Stomach smooth muscle (tissue), 2 donors: ENCODE results near the gene SACM1L.

Experiments
- H3K27ac ChIP-seq: one replicate; pipeline ENCODE4 v1.7.0; 2013; ENCODE audit warnings: mild to moderate bottlenecking, low read length, inconsistent platforms
- H3K27me3 ChIP-seq, 2 donors: one replicate each; pipeline ENCODE4 v1.7.0; 2013; ENCODE audit warnings: low read length in 2 of 2; ENCODE audit not compliant: insufficient read depth in 2 of 2, control insufficient read depth in 1 of 2
- H3K36me3 ChIP-seq, 2 donors: one replicate each; pipeline ENCODE4 v1.7.0; 2013; ENCODE audit warnings: low read length in 2 of 2; ENCODE audit not compliant: control insufficient read depth in 2 of 2, insufficient read depth in 2 of 2
- H3K4me1 ChIP-seq: one replicate; pipeline ENCODE4 v1.7.0; 2013; ENCODE audit warnings: low read length; ENCODE audit not compliant: control insufficient read depth, insufficient read depth
- H3K4me3 ChIP-seq, 2 donors: one replicate each; pipeline ENCODE4 v1.7.0; 2013; ENCODE audit warnings: low read length in 2 of 2
- H3K9ac ChIP-seq, 2 donors: one replicate each; pipeline ENCODE4 v1.7.0; 2013; ENCODE audit warnings: low read length in 2 of 2, mild to moderate bottlenecking in 1 of 2
- H3K9me3 ChIP-seq, 2 donors: one replicate each; pipeline ENCODE4 v1.7.0; 2013; ENCODE audit warnings: low read length in 2 of 2; ENCODE audit not compliant: control insufficient read depth in 2 of 2
- donor health status: healthy.
- donor health status: Pancreatic carcinoma.

The SACM1L gene

GRCh38 chr3:45771831-45772230 is 82.6 kb downstream of the SACM1L start:
- peaks cover 4 to 8% of the 10 kb centered on the region in 2 donors for H3K27me3 ChIP-seq
- H3K27ac ChIP-seq = no peak overlapping the region
- no peak overlapping the region for H3K4me3 ChIP-seq
- H3K36me3 ChIP-seq = no peaks in the 10 kb centered on the region
- no peaks in the 10 kb centered on the region for H3K4me1 ChIP-seq
- H3K9me3 ChIP-seq = no peaks in the 10 kb centered on the region
- H3K9ac ChIP-seq = no peak overlapping the region

DNA sequence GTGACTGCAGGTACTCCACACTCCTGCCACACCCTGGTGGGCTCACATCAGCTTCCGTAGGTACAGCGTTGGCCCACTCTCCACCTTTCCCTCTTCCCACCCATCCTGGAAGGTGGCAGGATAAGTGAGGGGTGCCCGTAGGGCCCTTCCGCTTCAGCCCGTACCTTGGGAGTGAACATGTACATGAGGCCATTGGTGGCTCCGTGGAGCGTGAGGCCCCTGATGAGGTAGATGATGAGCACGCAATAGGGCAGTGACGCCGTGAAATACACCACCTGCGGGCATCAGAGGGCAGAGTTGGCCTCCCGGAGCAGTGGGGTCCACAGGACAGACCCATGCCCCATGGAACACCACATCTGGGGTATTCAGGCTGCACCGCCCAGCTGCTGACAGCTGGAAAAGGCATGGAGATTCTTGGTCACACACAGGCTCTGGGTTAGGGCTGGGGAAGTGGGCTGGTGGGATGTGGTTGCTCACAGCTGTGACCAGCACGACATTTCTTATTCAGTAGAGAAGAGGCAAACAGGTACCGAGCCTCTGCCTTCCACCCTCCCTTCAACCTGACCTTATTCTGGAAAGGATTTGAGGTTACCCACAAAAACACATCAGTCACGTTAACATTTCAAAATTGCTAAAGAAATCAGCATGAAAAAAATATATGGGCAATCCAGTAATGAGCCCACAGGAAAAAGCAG is 83.3 kb downstream of the SACM1L start:
- Histone ChIP-seq H3K4me3 (no peak overlapping the region), H3K27ac (no peak overlapping the region), H3K9ac (no peak overlapping the region), H3K36me3 (no peaks in the 10 kb centered on the region), H3K27me3 (peaks cover 4 to 10% of the 10 kb centered on the region in 2 donors), H3K9me3 (no peaks in the 10 kb centered on the region), H3K4me1 (no peaks in the 10 kb centered on the region)

GRCh38 chr3:45773072-45773471 is 83.9 kb downstream of the SACM1L start:
- H3K4me3 ChIP-seq = no peak overlapping the region
- no peaks in the 10 kb centered on the region for H3K36me3 ChIP-seq
- H3K9ac ChIP-seq = no peak overlapping the region
- H3K4me1 ChIP-seq = no peaks in the 10 kb centered on the region
- peaks cover 4 to 10% of the 10 kb centered on the region in 2 donors for H3K27me3 ChIP-seq
- H3K27ac ChIP-seq = no peak overlapping the region
- H3K9me3 ChIP-seq = no peaks in the 10 kb centered on the region

DNA sequence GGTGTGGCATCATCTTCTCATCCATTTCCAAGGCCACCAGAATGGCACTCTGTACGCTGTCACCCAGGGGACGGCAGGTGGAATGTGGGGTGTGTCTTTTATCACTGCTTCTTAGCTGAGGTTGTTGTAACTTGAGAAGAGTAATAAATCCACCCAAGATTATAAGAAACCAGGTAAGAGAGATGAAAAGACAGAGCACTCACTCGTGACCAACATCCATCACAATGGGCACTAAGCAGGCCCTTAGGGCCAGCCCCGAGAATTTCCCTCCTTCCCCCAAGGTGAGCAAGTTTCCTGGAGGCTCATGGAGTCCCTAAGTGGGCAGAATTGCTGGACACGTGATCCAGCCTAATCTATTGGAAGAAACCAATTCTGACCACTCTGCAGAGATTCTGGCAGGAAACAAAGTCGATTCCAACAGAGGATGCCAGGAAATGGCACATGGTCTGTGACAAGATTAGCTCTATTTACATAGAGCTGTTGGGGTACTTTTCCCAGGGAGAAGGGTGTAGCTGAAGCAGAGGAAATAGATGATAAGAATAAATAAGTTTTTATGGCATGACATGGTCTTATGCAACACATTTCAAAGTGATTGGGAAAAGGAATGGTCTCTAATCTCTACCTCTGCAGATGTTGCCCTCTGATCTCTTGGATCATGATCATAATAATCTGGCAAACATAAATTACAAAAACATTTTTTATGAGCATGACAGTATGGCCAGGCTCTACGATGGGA is 84.7 kb downstream of the SACM1L start:
- no peaks in the 10 kb centered on the region for H3K36me3 ChIP-seq
- H3K9ac ChIP-seq = no peak overlapping the region
- peaks cover 4 to 10% of the 10 kb centered on the region in 2 donors for H3K27me3 ChIP-seq
- no peak overlapping the region for H3K27ac ChIP-seq
- no peak overlapping the region for H3K4me3 ChIP-seq
- no peaks in the 10 kb centered on the region for H3K4me1 ChIP-seq
- H3K9me3 ChIP-seq = no peaks in the 10 kb centered on the region

- Histone ChIP-seq H3K9me3 (no peaks in the 10 kb centered on the region), H3K36me3 (no peaks in the 10 kb centered on the region), H3K27ac (no peak overlapping the region), H3K27me3 (peaks cover 4 to 10% of the 10 kb centered on the region in 2 donors), H3K4me1 (no peaks in the 10 kb centered on the region), H3K4me3 (no peak overlapping the region), H3K9ac (no peak overlapping the region)
Observed at GRCh38 chr3:45774581-45775521, 85.7 kb downstream of the SACM1L start.

DNA sequence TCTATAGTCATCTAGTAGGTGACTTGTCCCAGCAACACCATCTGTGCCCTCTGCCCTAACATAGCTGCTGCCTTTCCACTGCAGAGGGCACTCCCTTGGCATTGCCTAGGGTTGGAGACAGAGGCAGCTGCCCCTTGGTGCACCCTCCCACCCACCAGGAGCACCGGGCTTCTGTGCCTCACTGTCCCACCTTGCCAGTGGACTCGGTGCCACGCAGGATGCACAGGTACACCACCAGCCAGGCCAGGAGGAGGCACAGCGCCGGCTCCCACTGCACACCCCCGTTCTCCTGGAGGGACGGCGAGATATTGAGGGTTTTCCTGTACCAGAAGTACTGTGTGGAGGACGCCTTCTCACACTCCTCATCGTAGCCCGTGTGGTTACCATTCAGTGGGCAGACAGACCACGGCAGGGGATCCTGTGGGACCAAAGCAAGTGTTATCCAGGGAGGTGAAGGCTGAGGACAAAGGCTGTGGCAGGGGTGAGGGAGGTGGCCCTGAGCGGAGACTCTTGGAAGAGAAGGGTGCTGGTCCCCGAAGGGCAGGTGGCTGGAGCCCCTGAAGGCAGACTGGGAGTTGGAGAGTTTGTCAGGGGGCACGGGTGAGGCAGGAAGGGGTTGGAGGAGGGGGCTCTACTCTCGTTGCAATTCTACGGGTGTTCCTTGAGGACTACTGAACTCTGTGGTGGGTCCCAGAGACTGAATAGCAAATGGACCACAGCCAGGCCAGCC is 86.5 kb downstream of the SACM1L start:
- Histone ChIP-seq H3K4me3 (no peak overlapping the region), H3K4me1 (no peaks in the 10 kb centered on the region), H3K27me3 (peaks cover 4 to 10% of the 10 kb centered on the region in 2 donors), H3K27ac (no peak overlapping the region), H3K9me3 (no peaks in the 10 kb centered on the region), H3K9ac (no peak overlapping the region), H3K36me3 (no peaks in the 10 kb centered on the region)

DNA sequence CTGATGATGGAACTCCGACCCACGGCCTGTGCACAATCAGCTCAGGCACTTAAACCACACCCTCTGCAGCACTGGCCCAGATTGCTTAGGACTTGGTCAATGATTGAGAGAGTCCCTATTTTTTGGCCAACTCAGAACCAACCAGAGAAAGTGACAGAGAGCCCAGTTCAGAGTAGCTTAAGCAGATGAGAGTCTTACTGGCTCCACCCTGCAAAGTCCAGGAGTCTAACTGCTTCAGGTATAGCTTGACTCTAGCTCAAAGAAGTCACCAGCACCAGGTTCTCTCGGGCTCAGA is 87.1 kb downstream of the SACM1L start:
- H3K4me3 ChIP-seq = no peak overlapping the region
- H3K9me3 ChIP-seq = no peaks in the 10 kb centered on the region
- H3K27me3 ChIP-seq = peaks cover 4 to 10% of the 10 kb centered on the region in 2 donors
- H3K4me1 ChIP-seq = no peaks in the 10 kb centered on the region
- H3K9ac ChIP-seq = no peak overlapping the region
- no peaks in the 10 kb centered on the region for H3K36me3 ChIP-seq
- H3K27ac ChIP-seq = no peak overlapping the region

DNA sequence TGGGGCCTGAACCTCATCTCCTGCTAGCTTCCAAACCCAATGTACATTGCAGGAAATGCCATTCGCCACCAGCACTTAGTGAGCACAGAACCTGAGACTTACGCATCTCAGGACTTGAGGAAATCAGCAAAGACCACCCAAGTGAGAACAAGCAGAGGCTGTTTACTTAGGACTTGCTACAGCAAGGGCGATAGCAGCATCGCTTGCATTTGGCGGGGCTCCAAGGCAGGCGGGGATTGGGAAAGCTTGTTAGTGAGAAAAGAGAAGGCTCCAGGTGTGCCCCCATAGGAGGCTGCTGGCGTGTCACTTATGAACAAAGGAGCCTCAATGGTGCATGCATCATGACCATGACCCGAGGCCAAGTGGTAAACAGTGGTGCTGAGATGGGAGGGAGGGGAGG is 87.4 kb downstream of the SACM1L start:
- H3K27ac ChIP-seq = no peak overlapping the region
- no peaks in the 10 kb centered on the region for H3K36me3 ChIP-seq
- peaks cover 4 to 10% of the 10 kb centered on the region in 2 donors for H3K27me3 ChIP-seq
- no peaks in the 10 kb centered on the region for H3K4me1 ChIP-seq
- H3K9me3 ChIP-seq = no peaks in the 10 kb centered on the region
- H3K9ac ChIP-seq = no peak overlapping the region
- H3K4me3 ChIP-seq = no peak overlapping the region

GRCh38 chr3:45777111-45777745 is 88.0 kb downstream of the SACM1L start:
- Histone ChIP-seq H3K36me3 (no peaks in the 10 kb centered on the region), H3K9me3 (no peaks in the 10 kb centered on the region), H3K27me3 (peaks cover 4 to 10% of the 10 kb centered on the region in 2 donors), H3K27ac (no peak overlapping the region), H3K4me3 (no peak overlapping the region), H3K9ac (no peak overlapping the region), H3K4me1 (no peaks in the 10 kb centered on the region)
